ENCODE data around the gene MYRF. TPM values are rescaled to one million over a fixed set of nuclear protein-coding genes. Genes with fewer than 3 reads are reported as not detected.

MYRF gene
- total and polyA plus RNA-seq, 2 donors from 2014 or later = 6.0 to 36.3 TPM

DNA sequence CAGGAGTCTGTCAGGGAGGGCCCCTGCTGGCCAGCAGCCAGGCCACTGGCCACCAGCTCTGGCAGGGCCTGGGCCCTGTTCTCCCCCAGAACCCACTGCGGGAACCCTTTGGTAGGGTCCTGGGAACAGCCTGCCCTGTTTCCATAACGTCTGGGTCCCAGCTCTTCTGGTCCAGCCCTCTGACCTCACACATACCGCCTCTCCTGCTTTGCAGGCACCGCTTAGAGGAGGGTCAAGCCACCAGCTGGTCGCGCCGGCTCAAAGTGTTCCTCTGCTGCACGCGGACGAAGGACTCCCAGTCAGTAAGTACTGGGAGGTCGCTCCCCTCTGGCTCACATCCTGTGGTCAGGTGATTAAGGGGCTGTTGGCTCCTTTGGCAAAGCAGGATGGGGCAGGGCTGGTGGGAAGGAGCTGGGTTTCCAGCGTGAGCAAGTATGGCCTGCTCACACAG is 26.6 kb upstream of the MYRF start:
- DNase-seq (no peak), FAIRE-seq (no peak)
- TF ChIP-seq CTCF (IDR thresholded peaks at IDR 0.05; ENCODE audit: borderline replicate concordance, extremely low read depth, insufficient read depth) = no peak
- Histone ChIP-seq H3K4me1 (ENCODE audit: control insufficient read depth in 2 of 3, insufficient read depth in 2 of 3, low read depth in 1 of 3, low read length in 3 of 3) (no peaks in the 10 kb centered on the region), H3K4me3 (ENCODE audit: low read length in 3 of 3) (no peak overlapping the region), H3K9me3 (ENCODE audit: control insufficient read depth in 2 of 3, insufficient read depth in 1 of 3, low read length in 3 of 3) (no peaks in the 10 kb centered on the region), H3K9ac (ENCODE audit: low read length in 3 of 3) (no peak overlapping the region), H3K27me3 (ENCODE audit: control insufficient read depth, insufficient read depth, low read length) (no peaks in the 10 kb centered on the region), H3K27ac (ENCODE audit: low read depth in 2 of 2, low read length in 2 of 2) (no peak overlapping the region), H3K36me3 (ENCODE audit: control insufficient read depth in 2 of 3, insufficient read depth in 3 of 3, low read length in 3 of 3) (no peaks in the 10 kb centered on the region)
- intact Hi-C loops (cut with DNase I) = no loop called here

DNA sequence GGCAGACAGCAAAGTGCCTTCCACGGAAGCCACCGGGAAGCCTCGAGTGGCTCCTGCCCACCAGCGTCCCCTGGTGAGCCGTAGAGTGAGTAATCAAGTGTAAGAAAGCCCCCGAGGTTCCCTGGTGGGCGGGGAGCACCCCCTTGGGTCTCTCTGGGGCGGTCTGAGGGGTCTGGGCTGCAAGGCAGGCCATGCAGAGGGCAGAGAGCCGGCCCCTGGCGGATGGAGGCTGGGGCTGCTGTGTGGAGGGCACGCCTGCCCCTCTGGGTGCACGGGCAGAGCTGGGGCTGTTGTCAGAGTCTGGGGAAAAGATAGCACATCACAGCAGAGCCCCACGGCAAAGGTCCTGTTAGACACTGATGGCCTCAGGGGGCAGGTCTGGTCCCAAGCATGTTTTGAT is 25.7 kb upstream of the MYRF start:
- H3K27ac ChIP-seq (ENCODE audit: low read depth in 2 of 2, low read length in 2 of 2) = no peak overlapping the region
- no peak overlapping the region for H3K4me3 ChIP-seq (ENCODE audit: low read length in 3 of 3)
- no peak for TF ChIP-seq CTCF (IDR thresholded peaks at IDR 0.05; ENCODE audit: borderline replicate concordance, extremely low read depth, insufficient read depth)
- no peaks in the 10 kb centered on the region for H3K27me3 ChIP-seq (ENCODE audit: control insufficient read depth, insufficient read depth, low read length)
- no peaks in the 10 kb centered on the region for H3K4me1 ChIP-seq (ENCODE audit: control insufficient read depth in 2 of 3, insufficient read depth in 2 of 3, low read depth in 1 of 3, low read length in 3 of 3)
- no peaks in the 10 kb centered on the region for H3K9me3 ChIP-seq (ENCODE audit: control insufficient read depth in 2 of 3, insufficient read depth in 1 of 3, low read length in 3 of 3)
- H3K9ac ChIP-seq (ENCODE audit: low read length in 3 of 3) = no peak overlapping the region
- intact Hi-C loops (cut with DNase I) = no loop called here
- H3K36me3 ChIP-seq (ENCODE audit: control insufficient read depth in 2 of 3, insufficient read depth in 3 of 3, low read length in 3 of 3) = no peaks in the 10 kb centered on the region
- DNase-seq (no peak), FAIRE-seq (no peak)

GRCh38 chr11:61727401-61727811 is 25.0 kb upstream of the MYRF start:
- no peaks in the 10 kb centered on the region for H3K36me3 ChIP-seq (ENCODE audit: control insufficient read depth in 2 of 3, insufficient read depth in 3 of 3, low read length in 3 of 3)
- intact Hi-C loops (cut with DNase I) = no loop called here
- H3K27ac ChIP-seq (ENCODE audit: low read depth in 2 of 2, low read length in 2 of 2) = no peak overlapping the region
- no peak for TF ChIP-seq CTCF (IDR thresholded peaks at IDR 0.05; ENCODE audit: borderline replicate concordance, extremely low read depth, insufficient read depth)
- H3K9me3 ChIP-seq (ENCODE audit: control insufficient read depth in 2 of 3, insufficient read depth in 1 of 3, low read length in 3 of 3) = no peaks in the 10 kb centered on the region
- no peaks in the 10 kb centered on the region for H3K27me3 ChIP-seq (ENCODE audit: control insufficient read depth, insufficient read depth, low read length)
- H3K4me1 ChIP-seq (ENCODE audit: control insufficient read depth in 2 of 3, insufficient read depth in 2 of 3, low read depth in 1 of 3, low read length in 3 of 3) = no peaks in the 10 kb centered on the region
- H3K9ac ChIP-seq (ENCODE audit: low read length in 3 of 3) = no peak overlapping the region
- DNase-seq (no peak), FAIRE-seq (no peak)
- H3K4me3 ChIP-seq (ENCODE audit: low read length in 3 of 3) = no peak overlapping the region
